ENCODE data around the gene NFATC1.

DNA sequence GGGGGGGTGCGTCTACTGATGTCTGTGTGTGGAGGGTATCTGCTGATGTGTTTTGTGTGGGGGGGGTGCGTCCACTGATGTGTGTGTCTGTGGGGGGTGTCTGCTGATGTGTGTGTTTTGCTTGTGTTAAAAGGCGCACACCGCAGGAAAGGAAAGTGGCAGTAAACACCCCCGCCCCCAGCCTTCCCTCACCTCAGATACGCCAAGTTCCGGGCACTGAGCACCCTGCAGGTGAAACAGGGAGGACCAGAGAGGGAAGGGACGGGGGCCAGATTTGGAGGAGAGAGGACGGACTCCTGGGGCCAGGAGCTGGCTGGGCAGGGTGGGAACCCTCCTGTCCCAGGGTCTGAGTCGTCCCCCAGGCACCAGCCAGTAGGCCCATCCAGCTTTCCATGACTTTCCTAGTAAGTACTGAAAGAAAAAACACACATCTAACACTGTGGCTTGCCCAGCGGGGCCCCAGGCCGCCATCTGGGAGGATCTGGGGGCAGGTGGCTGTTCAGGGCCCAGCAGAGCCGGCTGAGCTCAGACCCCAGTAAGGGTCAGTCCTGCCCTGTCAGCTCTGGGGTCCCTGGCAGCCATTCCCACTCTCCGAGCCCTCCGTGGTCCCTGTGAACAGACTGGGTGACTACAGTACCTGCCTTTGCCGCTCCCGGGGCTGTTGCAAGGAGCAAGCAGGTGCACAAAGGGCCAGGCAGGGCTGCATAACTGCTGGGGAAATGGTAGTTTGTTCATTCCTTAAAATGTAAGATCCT lies 126.9 kb downstream of the NFATC1 start:
- TF ChIP-seq SMC3 (conservative IDR thresholded peaks at IDR 0.05; ENCODE audit: poor library complexity) (no peak), CTCF (IDR thresholded peaks at IDR 0.05; ENCODE audit: poor library complexity, severe bottlenecking) (no peak), RAD21 (conservative IDR thresholded peaks at IDR 0.05) (no peak), EP300 (conservative IDR thresholded peaks at IDR 0.05; ENCODE audit: poor library complexity, severe bottlenecking) (no peak), EZH2 (IDR thresholded peaks at IDR 0.05; ENCODE audit: borderline replicate concordance, insufficient read depth, low read length, poor library complexity, severe bottlenecking) (no peak), MXI1 (conservative IDR thresholded peaks at IDR 0.05; ENCODE audit: poor library complexity, severe bottlenecking) (no peak), POLR2AphosphoS5 (IDR thresholded peaks at IDR 0.05) (no peak)
